Neuronal stem cell (in vitro differentiated cells): Measurements from ENCODE around the gene ACAP1.

Experiments
- DNase-seq: peaks from one replicate; pipeline ENCODE4 v3.0.0-alpha.2; 2013; ENCODE audit warnings: low spot score
- H2AFZ ChIP-seq: one replicate; pipeline ENCODE4 v1.6.1; 2013; ENCODE audit warnings: mild to moderate bottlenecking, low read length, inconsistent platforms
- H2AK5ac ChIP-seq: 2 replicates; pipeline ENCODE4 v1.6.1; 2013; ENCODE audit warnings: low read depth, mild to moderate bottlenecking, inconsistent platforms, low read length, moderate library complexity, mixed read lengths
- H2BK120ac ChIP-seq: 2 replicates; pipeline ENCODE4 v1.6.1; 2013; ENCODE audit warnings: low read depth, mild to moderate bottlenecking, inconsistent platforms, low read length, moderate library complexity, mixed read lengths
- H2BK12ac ChIP-seq: one replicate; pipeline ENCODE4 v1.6.1; 2013; ENCODE audit warnings: low read length, inconsistent platforms
- H2BK15ac ChIP-seq: 2 replicates; pipeline ENCODE4 v1.6.1; 2013; ENCODE audit warnings: mild to moderate bottlenecking, low read length, inconsistent platforms, mixed read lengths
- H2BK5ac ChIP-seq: one replicate; pipeline ENCODE4 v1.6.1; 2013; ENCODE audit warnings: inconsistent platforms, mild to moderate bottlenecking, low read length, moderate library complexity
- H3K14ac ChIP-seq: one replicate; pipeline ENCODE4 v1.6.1; 2013; ENCODE audit warnings: low read length, inconsistent platforms
- H3K18ac ChIP-seq: 2 replicates; pipeline ENCODE4 v1.6.1; 2013; ENCODE audit warnings: low read length, inconsistent platforms
- H3K23ac ChIP-seq: 2 replicates; pipeline ENCODE4 v1.6.1; 2013; ENCODE audit warnings: low read depth, mild to moderate bottlenecking, mixed read lengths, low read length, inconsistent platforms; ENCODE audit not compliant: poor library complexity
- H3K27ac ChIP-seq: replicated peaks from 3 replicates; pipeline ENCODE4 v1.5.1; 2013; ENCODE audit warnings: low read length, inconsistent platforms
- H3K27me3 ChIP-seq, 3 experiments: 2 replicates each; pipeline ENCODE4 v1.6.1; 2013; ENCODE audit warnings: low read length in 3 of 3, mild to moderate bottlenecking in 2 of 3, inconsistent platforms in 1 of 3, low read depth in 1 of 3, mixed read lengths in 1 of 3, moderate library complexity in 1 of 3; ENCODE audit not compliant: control insufficient read depth in 3 of 3, insufficient read depth in 3 of 3
- H3K36me3 ChIP-seq, 2 donors: replicated peaks in 1 of 2; 2 replicates each; pipeline ENCODE4 v1.6.1; 2013; ENCODE audit warnings: low read length in 2 of 2; ENCODE audit not compliant: control insufficient read depth in 2 of 2, insufficient read depth in 2 of 2
- H3K4ac ChIP-seq: 2 replicates; pipeline ENCODE4 v1.6.1; 2013; ENCODE audit warnings: inconsistent platforms, mild to moderate bottlenecking, low read length, moderate library complexity
- H3K4me1 ChIP-seq, 2 donors: 1 replicate in 1 of 2; 2 replicates in 1 of 2; pipeline ENCODE4 v1.6.1; 2013; ENCODE audit warnings: low read length in 2 of 2, low read depth in 1 of 2; ENCODE audit not compliant: control insufficient read depth in 2 of 2, insufficient read depth in 1 of 2
- H3K4me2 ChIP-seq: one replicate; pipeline ENCODE4 v1.6.1; 2013; ENCODE audit warnings: mild to moderate bottlenecking, low read length, inconsistent platforms; ENCODE audit not compliant: insufficient read depth, poor library complexity, severe bottlenecking
- H3K4me3 ChIP-seq, 2 donors: 2 replicates each; pipeline ENCODE4 v1.5.1; 2013; ENCODE audit warnings: low read length in 2 of 2, mild to moderate bottlenecking in 2 of 2, inconsistent platforms in 1 of 2, moderate library complexity in 1 of 2
- H3K79me1 ChIP-seq: one replicate; pipeline ENCODE4 v1.6.1; 2013; ENCODE audit warnings: low read depth, mild to moderate bottlenecking, inconsistent platforms, low read length, moderate library complexity
- H3K9ac ChIP-seq: one replicate; pipeline ENCODE4 v1.6.1; 2013; ENCODE audit warnings: mild to moderate bottlenecking, low read depth, low read length, inconsistent platforms; ENCODE audit not compliant: poor library complexity
- H3K9me3 ChIP-seq, 2 donors: replicated peaks in 1 of 2; 2 replicates each; pipeline versions ENCODE3 to v1.6.1; 2013; ENCODE audit warnings: low read length in 2 of 2, mild to moderate bottlenecking in 2 of 2, inconsistent platforms in 1 of 2, low read depth in 1 of 2, mixed read lengths in 1 of 2, moderate library complexity in 1 of 2; ENCODE audit not compliant: control insufficient read depth in 2 of 2, insufficient read depth in 1 of 2
- H4K8ac ChIP-seq: one replicate; pipeline ENCODE4 v1.6.1; 2013; ENCODE audit warnings: low read depth, mild to moderate bottlenecking, inconsistent platforms, low read length, moderate library complexity
- H4K91ac ChIP-seq: one replicate; pipeline ENCODE4 v1.6.1; 2013; ENCODE audit warnings: low read length, low read depth, mild to moderate bottlenecking, inconsistent platforms; ENCODE audit not compliant: poor library complexity
- WGBS, 2 donors: extraction: QIAGEN DNeasy Blood & Tissue Kit; methylation state at CpG; one replicate each; pipeline ENCODE4 v1.1.7; 2013; ENCODE audit warnings: missing lambda C conversion rate in 2 of 2, mixed read lengths in 1 of 2; ENCODE audit not compliant: insufficient read length in 2 of 2, insufficient replicate concordance in 1 of 2; ENCODE audit errors: extremely low coverage in 2 of 2; 5-methylcytosine and 5-hydroxymethylcytosine counted together

Gene ACAP1

GRCh38 chr17:7290685-7291084 is 45.6 kb upstream of the ACAP1 start:
- no peak overlapping the region for H4K8ac ChIP-seq
- H3K4me1 ChIP-seq, result peaks cover 5 to 19% of the 10 kb centered on the region in 2 donors
- DNase-seq, result no peak
- peak overlapping the region; percentile 17 for H3K18ac ChIP-seq
- no CpG with 5 or more reads among the region's 11 CpGs for WGBS, 2 donors
- peaks cover 4% of the 10 kb centered on the region for H3K79me1 ChIP-seq
- H2AK5ac ChIP-seq, result peak overlapping the region; percentile 56
- no peak overlapping the region for H2BK120ac ChIP-seq
- peak overlapping the region; percentile 39 for H2BK5ac ChIP-seq
- H3K4ac ChIP-seq, result no peak overlapping the region
- H2BK15ac ChIP-seq, result no peak overlapping the region
- peaks cover 0 to 5% of the 10 kb centered on the region in 2 donors for H3K36me3 ChIP-seq
- H3K4me2 ChIP-seq, result no peak overlapping the region
- peak overlapping the region; percentile 22 for H2BK12ac ChIP-seq
- H3K27ac ChIP-seq, result no peak overlapping the region
- no peak overlapping the region for H3K23ac ChIP-seq
- H3K9me3 ChIP-seq, result peaks cover 0 to 1% of the 10 kb centered on the region in 2 donors
- no peak overlapping the region for H2AFZ ChIP-seq
- H3K4me3 ChIP-seq, result no peak overlapping the region
- H3K14ac ChIP-seq, result no peak overlapping the region
- H3K27me3 ChIP-seq, result peaks cover 8 to 38% (median 33%) of the 10 kb centered on the region in 3 experiments
- no peak overlapping the region for H4K91ac ChIP-seq
- no peak overlapping the region for H3K9ac ChIP-seq

DNA sequence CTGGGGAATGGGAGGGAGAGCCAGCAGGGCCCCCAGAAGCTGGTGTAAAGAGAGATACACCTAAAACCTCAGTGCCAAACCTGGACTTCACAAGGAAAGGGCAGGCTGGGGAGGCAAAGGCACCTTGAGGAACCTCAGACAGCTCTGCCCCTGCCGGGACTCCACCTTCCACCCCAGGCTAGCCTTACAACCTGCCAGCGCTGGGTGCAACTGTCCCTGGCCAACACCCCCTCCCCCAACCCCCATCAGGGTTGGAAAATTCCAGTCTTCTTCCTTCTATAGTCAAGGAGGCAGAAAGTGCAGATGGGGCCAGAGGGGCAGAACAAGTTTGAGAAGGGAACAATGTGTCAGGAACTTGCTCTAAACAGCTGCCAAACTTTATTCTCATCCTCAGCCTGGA is 44.1 kb upstream of the ACAP1 start:
- Histone ChIP-seq H3K36me3 (no peaks in the 10 kb centered on the region), H3K23ac (no peak overlapping the region), H2AK5ac (no peak overlapping the region), H2BK12ac (no peak overlapping the region), H3K79me1 (peaks cover 4% of the 10 kb centered on the region), H3K4me1 (peaks cover 7 to 22% of the 10 kb centered on the region in 2 donors), H3K4me2 (no peak overlapping the region), H3K18ac (no peak overlapping the region), H2BK5ac (no peak overlapping the region), H3K9ac (no peak overlapping the region), H2AFZ (no peak overlapping the region), H2BK15ac (no peak overlapping the region), H3K27ac (no peak overlapping the region), H3K4me3 (no peak overlapping the region), H3K4ac (no peak overlapping the region), H3K9me3 (peaks cover 0 to 3% of the 10 kb centered on the region in 2 donors), H3K14ac (no peak overlapping the region), H3K27me3 (peaks cover 10 to 48% (median 44%) of the 10 kb centered on the region in 3 experiments), H4K91ac (no peak overlapping the region), H2BK120ac (no peak overlapping the region), H4K8ac (no peak overlapping the region)
- no peak for DNase-seq
- WGBS, 2 donors, result no CpG with 5 or more reads among the region's 2 CpGs

DNA sequence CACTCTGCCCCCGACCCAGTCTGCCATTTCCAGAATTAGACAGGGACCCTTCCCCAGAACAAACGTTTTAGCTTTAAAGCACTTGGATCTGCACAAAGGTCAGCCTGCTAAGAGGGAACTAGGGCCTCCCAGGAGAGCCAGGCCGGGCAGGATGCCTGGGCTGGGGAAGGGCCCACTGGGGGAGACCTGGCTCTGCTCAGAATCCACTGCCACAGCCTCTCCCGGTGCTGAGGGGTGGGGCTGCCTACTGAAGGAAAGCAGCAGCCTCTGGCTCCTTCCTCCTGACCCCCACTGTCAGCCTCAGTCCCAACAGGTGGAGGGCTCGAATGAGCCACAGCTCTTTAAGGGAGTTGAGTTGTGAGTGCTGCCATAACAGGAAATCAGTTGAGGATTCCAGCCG is 43.6 kb upstream of the ACAP1 start:
- no peak overlapping the region for H2BK12ac ChIP-seq
- H3K4me1 ChIP-seq, result peaks cover 7 to 22% of the 10 kb centered on the region in 2 donors
- no peak overlapping the region for H4K91ac ChIP-seq
- no peak overlapping the region for H3K18ac ChIP-seq
- no peak overlapping the region for H2AFZ ChIP-seq
- no peak overlapping the region for H2BK5ac ChIP-seq
- no peak overlapping the region for H3K14ac ChIP-seq
- peaks cover 10 to 48% (median 44%) of the 10 kb centered on the region in 3 experiments for H3K27me3 ChIP-seq
- no peak overlapping the region for H2BK120ac ChIP-seq
- H2BK15ac ChIP-seq, result no peak overlapping the region
- H4K8ac ChIP-seq, result no peak overlapping the region
- H3K9me3 ChIP-seq, result peaks cover 0 to 3% of the 10 kb centered on the region in 2 donors
- no peak overlapping the region for H3K9ac ChIP-seq
- no peak overlapping the region for H3K23ac ChIP-seq
- H3K79me1 ChIP-seq, result peaks cover 4% of the 10 kb centered on the region
- H3K4me2 ChIP-seq, result no peak overlapping the region
- H2AK5ac ChIP-seq, result no peak overlapping the region
- no peak overlapping the region for H3K4me3 ChIP-seq
- no peak overlapping the region for H3K4ac ChIP-seq
- no peaks in the 10 kb centered on the region for H3K36me3 ChIP-seq
- no peak overlapping the region for H3K27ac ChIP-seq
- DNase-seq, result no peak
- no CpG with 5 or more reads among the region's 6 CpGs for WGBS, 2 donors

DNA sequence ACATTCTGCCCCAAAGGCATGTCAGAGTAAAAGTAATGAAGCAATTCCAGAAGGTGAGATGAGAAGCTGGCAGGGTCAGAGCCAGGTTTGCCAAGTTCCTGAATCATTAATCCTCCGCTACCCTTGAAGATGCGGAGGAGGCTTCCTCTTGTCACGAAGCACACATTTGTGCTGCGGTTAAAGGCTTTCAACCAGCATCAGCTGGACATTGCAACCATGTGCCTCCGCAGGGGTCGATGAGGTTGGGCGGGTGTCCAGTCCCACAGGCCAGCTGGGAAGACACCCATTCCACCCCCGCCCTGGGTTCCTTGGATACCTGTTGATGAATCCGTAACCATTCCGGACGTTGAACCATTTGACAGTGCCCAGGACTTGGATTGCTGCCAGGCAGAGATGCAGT is 43.2 kb upstream of the ACAP1 start:
- Histone ChIP-seq H3K79me1 (peaks cover 4% of the 10 kb centered on the region), H3K9me3 (peaks cover 0 to 3% of the 10 kb centered on the region in 2 donors), H3K18ac (no peak overlapping the region), H3K4ac (no peak overlapping the region), H2AK5ac (no peak overlapping the region), H4K8ac (no peak overlapping the region), H3K27ac (no peak overlapping the region), H2BK15ac (no peak overlapping the region), H2BK120ac (no peak overlapping the region), H4K91ac (no peak overlapping the region), H3K23ac (no peak overlapping the region), H3K4me3 (no peak overlapping the region), H2AFZ (no peak overlapping the region), H2BK12ac (no peak overlapping the region), H3K9ac (no peak overlapping the region), H3K4me2 (no peak overlapping the region), H2BK5ac (no peak overlapping the region), H3K36me3 (no peaks in the 10 kb centered on the region), H3K14ac (no peak overlapping the region), H3K27me3 (peaks cover 10 to 48% (median 44%) of the 10 kb centered on the region in 3 experiments), H3K4me1 (peaks cover 7 to 22% of the 10 kb centered on the region in 2 donors)
- DNase-seq, result no peak
- no CpG with 5 or more reads among the region's 11 CpGs for WGBS, 2 donors
